HG02884 (cell line): ENCODE results near the gene DNAH6.

Source experiments
- ATAC-seq: cut with Tn5 transposase; IDR thresholded peaks from one replicate; pipeline ENCODE4 v1.9.1; 2021; ENCODE audit warnings: mild to moderate bottlenecking, moderate library complexity; ENCODE audit not compliant: unreplicated experiment

DNAH6 gene

DNA sequence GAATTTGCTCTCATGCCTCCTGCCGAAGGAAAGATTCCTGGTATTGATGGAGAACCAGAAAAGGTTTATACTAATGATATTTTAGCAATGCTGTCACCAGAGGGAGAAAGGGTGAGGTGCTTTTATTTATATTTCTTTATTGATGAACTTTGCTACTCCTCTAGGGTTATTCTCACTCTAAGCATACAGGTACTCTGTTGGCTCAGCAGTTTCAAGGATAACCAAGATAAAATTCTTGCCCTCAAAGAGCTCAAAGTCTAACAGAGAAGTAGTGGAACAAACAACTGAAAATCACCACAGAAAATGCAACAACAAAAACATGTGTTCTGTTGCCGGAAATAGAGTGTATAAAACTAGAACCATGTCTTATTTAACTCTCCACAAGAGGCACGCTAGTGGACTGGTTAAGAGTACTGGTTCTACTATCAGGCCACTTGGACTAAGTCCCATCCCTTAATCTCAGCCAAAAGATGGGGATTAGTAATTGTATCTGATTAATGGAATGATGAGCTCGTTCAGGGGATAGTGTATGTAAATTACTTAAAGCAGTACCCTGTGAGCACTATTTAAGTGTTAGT lies 103.6 kb downstream of the DNAH6 start:
- no peak for ATAC-seq

DNA sequence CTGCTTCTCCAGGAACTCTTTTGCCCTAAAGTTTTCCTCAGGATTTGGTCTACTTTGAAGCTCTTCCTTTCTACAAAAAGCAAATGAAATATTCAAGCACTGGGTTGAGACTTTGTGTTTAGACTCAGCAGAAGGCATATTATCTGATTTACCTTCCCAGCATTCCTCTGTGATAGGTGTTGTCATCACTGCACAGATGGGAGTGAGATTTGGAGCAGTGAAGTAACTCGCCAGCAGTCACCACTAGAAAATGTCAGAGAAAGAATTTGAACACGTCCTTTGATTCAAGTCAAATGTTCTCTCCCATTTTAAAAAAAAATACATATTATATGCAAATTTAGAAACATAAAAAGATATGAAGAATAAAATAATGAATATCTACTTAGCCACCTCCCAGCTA lies 112.2 kb downstream of the DNAH6 start:
- no peak for ATAC-seq

DNA sequence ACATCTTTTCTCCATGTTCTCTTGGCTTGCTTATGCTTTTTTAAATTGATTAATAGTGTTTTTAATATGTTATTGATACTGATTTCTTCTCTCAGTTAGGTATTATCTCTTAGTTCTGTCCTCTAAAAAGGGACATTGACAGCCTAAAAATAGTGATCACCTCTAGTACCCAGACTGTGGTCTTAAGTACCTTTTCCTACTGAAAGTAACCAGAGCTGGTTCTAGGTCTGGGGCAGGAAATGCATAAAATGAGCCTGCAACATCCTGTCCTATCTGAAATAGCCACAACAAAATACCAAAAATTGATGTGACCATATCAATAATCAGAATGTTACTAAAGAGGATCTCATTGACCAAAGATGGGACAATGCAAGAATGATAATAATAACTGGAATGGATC lies 113.3 kb downstream of the DNAH6 start:
- ATAC-seq, result no peak

DNA sequence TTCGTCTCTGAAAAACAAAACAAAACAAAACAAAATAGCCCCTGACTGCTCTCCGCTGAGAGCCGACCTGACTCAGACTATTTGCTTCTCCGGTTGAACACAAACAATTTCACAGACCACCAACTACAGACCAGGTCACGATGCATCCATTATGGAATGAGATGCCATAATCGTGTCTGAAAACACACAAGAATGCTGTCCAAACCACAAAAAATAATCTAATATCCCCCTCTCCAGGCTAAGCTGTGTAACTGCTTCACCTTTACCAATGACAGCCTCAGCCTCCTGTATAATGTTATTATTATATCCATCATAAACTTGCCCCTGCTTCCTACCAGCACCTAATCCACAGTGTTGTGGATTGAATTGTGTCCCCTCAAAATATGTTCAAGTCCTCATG lies 114.7 kb downstream of the DNAH6 start:
- peak; percentile 73 for ATAC-seq

DNA sequence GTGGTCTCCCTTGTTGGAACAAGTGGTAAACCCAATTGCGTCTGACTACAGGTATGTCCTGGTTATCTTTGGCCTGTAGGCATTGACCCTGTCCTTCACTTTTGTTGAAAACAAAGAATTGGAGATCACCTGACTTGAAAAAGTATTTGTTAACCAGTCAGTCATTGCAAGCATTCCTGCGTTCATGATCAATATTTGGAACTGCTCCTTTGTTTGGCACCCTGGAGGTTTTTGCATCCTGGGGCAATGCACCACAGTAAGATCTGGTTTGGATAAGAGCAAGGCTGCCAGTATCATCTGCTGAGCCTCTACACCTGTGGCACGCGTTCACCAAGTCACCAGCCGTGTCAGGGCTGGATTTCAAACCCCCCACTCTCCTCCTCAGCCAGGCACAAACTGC lies 115.7 kb downstream of the DNAH6 start:
- ATAC-seq, result no peak

DNA sequence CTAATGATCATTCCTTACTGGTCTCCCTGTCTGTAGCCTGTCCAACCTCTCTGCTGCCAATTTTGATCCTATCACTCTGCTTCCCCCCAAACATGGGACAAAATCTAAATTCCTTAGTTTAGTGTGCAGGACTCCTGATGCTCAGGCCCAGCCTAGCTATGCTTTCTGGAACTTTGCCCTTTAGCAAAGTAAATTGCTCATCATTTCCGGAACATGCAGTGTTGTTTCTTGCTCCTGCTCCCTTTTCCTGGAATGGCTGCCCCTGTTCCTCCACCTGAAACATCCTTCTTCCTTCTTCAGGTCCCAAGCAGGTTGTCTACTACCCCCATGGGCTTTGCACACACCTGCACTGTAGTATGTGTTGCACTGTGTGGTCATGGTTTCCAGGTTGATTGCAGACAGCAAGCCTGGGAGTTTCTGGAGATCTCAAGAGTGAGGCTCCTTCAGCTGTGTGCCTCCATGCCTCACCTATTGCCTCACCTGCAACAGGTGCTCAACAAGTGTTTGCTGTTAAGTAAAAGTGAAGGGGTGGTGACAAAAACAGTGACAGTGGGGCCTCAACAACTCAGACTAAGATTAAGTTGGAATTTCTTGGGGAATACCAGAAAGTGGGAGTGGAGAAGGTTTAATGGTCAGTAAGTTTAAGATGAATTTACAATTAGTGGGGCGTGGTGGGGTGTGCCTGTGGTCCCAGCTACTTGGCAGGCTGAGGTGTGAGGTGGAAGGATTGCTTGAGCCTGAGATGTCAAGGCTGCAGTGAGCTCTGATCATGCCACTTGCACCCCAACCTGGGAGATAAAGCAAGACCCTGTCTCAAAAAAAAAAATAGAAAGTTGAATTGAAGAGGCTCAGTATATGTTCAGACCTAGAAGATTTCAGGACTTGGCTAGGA lies 120.0 kb downstream of the DNAH6 start:
- ATAC-seq, result no peak

DNA sequence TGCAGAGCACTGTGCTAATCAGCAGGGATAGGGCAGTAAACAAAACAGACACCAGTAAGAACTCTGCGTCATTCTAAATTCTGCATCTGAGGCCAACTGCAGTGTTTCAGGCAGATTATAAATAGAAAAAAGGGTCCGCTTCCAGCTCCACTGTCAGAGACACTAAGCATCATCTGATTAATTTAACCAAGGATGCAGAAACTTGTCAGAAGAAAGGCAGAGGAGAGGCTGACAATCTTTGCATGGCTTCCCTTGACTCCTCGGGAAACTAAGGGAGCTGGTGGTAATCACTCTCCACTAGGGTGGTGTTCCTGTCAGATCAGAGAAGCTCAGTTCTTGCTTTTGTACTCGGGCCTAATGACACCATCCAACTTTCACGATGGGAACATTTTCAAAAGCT lies 123.5 kb downstream of the DNAH6 start:
- ATAC-seq, result no peak

DNA sequence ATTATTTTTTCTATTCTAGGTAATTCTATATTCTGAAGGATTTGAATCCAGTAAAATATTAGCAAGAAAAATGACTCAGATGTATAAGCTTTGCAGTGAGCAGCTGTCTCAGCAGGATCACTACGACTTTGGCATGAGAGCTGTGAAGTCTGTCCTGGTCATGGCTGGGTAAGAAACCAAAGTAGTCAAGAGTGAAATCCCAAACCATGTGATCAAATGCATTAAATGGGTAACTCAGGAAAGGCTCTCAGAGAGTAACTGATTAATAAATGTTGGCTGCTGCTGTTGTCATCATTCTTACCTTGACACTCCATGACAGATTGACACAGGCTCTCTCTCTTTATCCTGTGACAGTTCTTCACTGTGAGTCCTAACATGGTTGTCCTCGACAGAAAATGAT lies 124.1 kb downstream of the DNAH6 start:
- no peak for ATAC-seq

DNA sequence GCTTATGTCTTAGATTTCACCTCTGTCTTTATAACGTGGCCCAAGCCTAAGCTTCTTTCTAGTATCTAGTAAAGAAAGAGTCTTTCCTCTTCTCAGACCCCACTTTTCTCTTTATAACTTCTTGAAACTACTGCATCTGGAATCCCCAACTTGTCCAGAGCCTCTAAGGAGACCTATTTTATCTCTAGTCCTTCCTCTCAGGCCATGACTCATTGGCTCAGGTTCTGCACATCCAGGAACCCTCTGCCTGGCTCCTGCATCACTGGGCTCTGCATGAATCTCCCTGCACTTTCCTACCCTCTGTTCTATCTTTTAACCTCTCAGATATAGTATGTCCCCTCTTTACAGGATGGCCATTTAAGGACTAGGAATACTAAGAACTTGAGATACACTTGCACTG lies 124.7 kb downstream of the DNAH6 start:
- no peak for ATAC-seq

DNA sequence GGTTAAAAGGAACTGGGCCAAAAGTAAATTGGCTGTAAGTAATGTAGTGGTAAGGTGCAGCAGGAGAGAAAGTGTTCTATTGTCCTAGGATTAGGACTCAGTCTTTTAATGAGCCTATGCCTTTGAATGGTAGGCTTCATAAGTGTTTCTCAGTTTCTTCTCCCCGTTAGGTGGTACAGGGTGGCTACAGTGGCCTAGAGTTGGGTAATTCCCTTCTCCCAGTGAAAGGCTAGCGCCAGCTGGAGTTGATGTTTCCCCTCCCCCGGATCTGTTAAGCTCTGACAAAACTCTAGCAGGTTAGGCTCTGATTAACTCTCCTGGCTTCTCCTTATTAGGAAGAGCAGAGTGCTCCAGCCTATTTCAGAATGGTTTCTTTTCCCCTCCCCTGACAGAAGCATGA lies 127.7 kb downstream of the DNAH6 start:
- ATAC-seq, result no peak

DNA sequence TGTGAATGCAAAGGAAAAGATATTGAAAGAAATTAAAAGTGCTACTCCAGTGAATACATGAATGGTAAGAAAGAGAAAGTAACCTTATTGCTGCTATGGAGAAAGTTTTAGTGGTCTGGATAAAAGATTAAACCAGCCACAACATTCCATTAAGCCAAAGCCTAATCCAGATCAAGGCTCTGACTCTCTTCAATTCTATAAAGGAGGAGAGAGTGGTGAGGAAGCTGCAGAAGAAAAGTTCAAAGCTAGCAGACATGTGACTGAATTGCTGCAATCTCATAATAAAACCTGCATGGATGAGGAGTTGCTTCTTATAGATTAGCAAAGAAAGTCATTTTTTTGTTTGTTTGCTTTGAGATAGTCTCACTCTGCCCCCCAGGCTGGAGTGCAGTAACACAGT lies 130.2 kb downstream of the DNAH6 start:
- ATAC-seq, result no peak

DNA sequence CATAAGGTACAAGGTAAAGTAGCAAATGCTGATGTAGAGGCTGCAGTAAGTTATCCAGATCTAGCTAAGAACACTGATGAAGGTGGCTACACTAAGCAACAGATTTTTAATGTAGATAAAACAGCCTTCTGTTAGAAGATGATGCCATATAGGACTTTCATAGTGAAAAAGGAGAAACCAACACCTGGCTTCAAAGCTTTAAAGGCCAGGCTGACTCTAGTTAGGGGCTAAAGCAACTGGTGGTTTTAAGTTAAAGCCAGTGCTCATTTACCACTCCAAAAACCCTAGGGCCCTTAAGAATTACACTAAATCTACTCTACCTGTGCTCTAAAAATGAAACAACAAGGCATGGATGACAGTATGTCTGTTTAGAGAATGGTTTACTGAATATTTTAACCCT lies 131.0 kb downstream of the DNAH6 start:
- no peak for ATAC-seq

DNA sequence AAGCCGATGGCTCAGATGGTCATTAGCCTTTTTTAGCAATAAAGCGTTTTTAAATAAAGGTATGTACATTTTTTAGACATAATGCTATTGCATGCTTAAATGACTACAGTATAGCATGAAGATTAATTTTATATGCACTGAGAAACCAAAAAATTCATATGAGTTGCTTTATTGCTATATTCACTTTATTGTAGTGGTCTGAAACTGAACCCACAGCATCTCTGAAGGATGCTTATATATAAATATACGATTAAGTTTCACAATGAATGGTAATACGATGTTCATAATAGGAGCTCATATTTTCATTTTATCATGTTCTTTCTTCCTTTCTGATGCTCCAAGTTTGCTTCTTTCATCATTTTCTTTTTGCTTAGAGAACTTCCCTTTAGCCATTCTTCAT lies 132.8 kb downstream of the DNAH6 start:
- ATAC-seq, result no peak

DNA sequence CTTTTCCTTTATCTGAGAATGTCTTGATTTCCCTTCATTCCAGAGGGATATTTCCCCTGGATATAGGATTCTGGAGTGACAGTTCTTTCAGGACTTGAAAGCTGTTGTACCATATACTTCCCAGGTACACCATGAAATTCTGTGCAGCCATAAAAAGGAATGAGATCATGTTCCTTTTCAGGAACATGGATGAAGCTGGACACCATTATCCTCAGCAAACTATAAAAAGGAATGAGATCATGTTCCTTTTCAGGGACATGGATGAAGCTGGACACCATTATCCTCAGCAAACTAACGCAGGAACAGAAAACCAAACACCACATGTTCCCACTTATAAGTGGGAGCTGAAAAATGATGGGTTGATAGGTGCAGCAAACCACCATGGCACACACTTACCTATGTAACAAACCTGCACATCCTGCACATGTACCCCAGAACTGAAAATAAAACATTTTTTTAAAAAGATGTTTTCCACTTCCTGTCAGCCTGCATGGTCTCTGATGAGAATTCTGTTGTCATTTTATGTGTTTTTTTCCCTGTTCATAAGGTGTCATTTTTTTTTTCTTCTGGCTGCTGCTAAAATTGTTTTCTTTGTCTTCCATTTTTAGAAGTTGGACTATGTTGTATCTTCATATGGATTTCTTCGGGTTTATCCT lies 133.3 kb downstream of the DNAH6 start:
- ATAC-seq, result no peak

DNA sequence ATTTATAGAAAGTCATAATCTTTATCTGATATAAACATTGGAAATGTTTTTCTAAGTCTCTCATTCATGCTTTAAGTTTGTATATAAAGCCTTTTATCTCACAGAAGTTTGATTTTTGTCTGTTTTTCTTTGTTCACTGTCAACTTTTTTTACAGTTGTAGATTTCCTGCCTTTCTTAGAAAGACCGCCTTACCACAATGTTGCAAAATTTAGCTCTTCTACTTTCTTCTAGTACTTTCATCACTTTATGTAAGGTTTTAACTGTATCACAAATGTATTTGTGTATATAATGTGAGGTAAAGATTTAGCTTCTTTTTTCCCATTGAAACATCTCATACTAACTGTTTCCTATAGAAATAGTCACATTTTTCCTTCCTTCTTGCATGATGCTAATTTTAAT lies 136.1 kb downstream of the DNAH6 start:
- no peak for ATAC-seq

DNA sequence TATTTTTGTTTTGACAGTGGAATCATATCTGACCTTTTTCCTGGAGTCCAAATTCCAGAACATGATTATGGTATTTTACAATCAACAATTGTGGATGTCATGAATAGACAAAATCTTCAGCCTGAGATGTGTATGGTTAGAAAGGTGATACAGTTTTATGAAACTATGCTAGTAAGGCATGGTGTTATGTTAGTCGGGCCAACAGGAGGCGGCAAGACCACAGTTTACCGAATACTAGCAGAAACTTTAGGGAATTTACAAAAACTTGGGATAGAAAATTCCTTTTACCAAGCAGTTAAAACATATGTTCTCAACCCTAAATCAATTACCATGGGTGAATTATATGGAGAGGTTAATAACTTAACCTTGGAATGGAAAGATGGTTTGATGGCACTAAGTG lies 137.0 kb downstream of the DNAH6 start:
- no peak for ATAC-seq

DNA sequence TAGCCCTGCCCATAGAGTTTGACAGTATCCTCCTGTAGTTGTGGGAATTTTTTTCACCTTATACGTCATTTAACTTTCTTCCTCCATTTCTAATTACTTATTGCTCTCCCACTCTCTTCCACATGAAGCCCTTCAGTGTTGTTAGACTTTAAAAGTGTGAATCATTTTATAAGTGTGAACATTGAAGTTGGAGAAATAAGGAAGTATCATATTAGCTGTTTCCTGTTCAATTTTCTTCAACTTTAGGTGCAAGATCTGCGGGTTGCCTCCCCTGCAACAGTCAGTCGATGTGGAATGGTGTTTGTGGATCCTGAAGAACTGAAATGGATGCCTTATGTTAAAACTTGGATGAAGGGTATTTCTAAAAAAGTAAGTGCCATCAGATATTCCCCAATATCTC lies 138.1 kb downstream of the DNAH6 start:
- ATAC-seq, result no peak

DNA sequence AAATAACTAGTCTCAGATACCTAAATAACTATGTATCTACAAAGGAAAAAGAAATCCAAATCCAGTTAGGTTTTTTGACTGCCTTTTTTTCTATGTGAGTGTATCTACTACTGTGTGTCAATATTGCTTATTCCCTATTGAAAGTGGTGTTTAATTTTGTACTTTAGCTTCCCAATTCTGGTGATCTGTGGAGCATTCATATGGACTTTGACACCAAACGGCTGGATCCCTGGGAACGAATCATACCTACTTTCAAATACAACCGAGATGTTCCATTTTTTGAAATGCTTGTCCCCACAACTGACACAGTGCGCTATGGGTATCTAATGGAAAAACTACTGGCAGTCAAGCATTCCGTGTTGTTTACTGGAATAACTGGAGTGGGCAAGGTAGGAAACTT lies 152.8 kb downstream of the DNAH6 start:
- ATAC-seq, result no peak

DNA sequence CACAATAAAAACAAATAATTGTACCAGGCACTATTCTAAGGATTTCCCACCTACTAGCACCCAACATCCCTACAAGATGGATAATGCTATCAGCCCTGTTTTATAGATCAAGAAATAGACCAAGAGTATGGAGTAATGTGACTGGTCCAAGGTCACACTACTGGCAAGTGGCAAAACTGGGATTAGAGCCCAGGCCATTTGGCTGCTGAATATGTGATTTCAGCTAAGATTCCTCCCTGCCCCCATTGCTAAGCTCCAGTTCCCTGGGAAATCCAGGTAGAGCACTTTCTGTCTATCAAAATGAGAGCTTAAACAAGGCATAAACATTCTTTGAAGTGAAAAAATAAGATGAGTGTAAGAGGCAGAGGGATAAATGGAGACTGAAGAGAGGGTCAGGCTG lies 157.8 kb downstream of the DNAH6 start:
- no peak for ATAC-seq

DNA sequence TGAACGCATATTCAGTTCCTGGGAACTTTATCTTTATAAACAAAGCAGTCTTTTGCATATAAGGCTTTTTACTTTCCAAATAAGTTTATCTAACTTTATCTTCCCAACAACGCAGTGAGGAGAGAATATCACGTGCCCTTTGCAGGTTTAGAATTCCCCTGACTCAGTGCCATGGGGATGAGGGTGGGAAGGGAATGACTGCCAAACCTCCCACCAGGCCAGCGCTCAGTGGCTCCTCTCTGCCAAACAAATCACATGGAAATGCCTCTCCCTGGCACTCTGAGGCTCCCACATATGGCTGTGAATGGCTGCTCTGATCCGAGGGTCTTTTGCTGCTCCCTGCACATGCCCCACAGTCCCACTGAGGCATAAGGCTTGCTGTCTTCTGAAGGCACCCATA lies 158.3 kb downstream of the DNAH6 start:
- ATAC-seq, result no peak

DNA sequence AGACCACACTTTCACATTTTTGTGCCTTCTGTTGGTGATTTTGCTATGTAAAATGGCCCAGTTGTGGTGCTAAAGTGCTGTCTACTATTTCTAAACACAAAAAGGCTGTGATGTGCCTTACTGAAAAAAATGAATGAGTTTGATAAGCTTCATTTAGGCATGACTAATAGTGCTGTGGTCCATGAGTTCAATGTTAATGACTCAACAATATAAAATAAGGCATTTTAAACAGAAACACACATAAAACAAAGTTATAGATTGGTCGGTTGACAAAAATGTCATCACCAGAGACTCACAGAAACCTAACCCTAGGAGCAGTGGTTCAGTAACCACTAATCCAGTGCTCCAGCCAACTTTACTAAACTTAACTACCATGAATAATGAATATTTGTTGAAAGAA lies 160.0 kb downstream of the DNAH6 start:
- no peak for ATAC-seq

DNA sequence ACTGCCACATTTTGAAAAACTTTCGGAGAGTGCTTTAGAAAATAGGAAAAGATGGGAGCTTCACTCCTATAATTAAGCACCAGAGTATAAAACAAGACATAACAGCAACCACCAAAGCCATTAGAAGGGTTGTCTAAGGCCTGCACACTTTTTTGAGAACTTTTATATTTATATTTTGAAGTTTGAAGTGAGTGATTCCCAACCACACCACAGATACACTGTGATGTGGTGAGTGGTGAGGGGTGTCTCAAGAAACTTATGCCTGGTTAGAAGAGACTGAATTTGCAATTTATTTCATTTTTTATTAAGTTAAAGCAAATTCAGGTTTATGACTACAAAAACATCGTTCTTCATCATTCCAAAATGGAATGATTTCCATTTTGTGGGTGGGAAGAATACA lies 161.9 kb downstream of the DNAH6 start:
- ATAC-seq, result no peak
